A549 (cell line): ENCODE data around the gene FANCB. TPM values are rescaled to one million over a fixed set of nuclear protein-coding genes. Genes with fewer than 3 reads are reported as not detected.

Experiments
- ATAC-seq, 2 experiments: fragments of 200-7000 bp in 1 of 2; fragments of >200 bp in 1 of 2; cut with Nextera tagmentation in 1 of 2; cut with Tn5 transposase in 1 of 2; 3 replicates each; pipeline versions ENCODE4 v1.8.0 to v1.9.1; 2018 to 2020; ENCODE audit warnings: mild to moderate bottlenecking in 1 of 2, moderate library complexity in 1 of 2
- CTCF ChIA-PET: fragments of 300-600 bp; sonication (Branson Sonifier 250); formaldehyde crosslinking; extraction: SDS; loops from one replicate; lab custom pipeline; 2021; ENCODE audit warnings: antibody characterized with exemption, inconsistent platforms; lab: Yijun Ruan, JAX
- POLR2A ChIA-PET: fragments of 350-600 bp; formaldehyde crosslinking; extraction: SDS; loops from one replicate; lab custom pipeline; 2021; ENCODE audit warnings: antibody characterized with exemption, inconsistent platforms; lab: Yijun Ruan, JAX
- DNase-seq, 2 experiments: peaks; one replicate each; pipeline versions ENCODE4 v3.0.0 to v3.0.0-alpha.2; 2011 to 2016; ENCODE audit warnings: low read depth in 1 of 2, low spot score in 1 of 2
- FAIRE-seq: peaks from 2 replicates; lab custom pipeline; 2011; peaks lifted over from hg19 to GRCh38; lab: Jason Lieb, UNC
- H3K27ac ChIP-seq, 2 experiments: fragments of >200 bp; sonication (Bioruptor Twin); formaldehyde crosslinking; 3 replicates each; pipeline ENCODE4 v1.5.1; 2016 to 2017
- H3K4me1 ChIP-seq: fragments of >200 bp; sonication (Bioruptor Twin); formaldehyde crosslinking; 3 replicates; pipeline ENCODE4 v1.6.1; 2016
- H3K4me2 ChIP-seq: fragments of >200 bp; sonication (Bioruptor Twin); formaldehyde crosslinking; 3 replicates; pipeline ENCODE4 v1.6.1; 2016
- H3K4me3 ChIP-seq: fragments of >200 bp; sonication (Bioruptor Twin); formaldehyde crosslinking; 3 replicates; pipeline ENCODE4 v1.5.1; 2016
- H3K9me3 ChIP-seq: fragments of >200 bp; sonication (Bioruptor Twin); formaldehyde crosslinking; 3 replicates; pipeline ENCODE4 v1.6.1; 2016
- ATOH8 ChIP-seq: fragments of 250-450 bp; sonication (Bioruptor Pico); IDR thresholded peaks from 2 replicates; pipeline ENCODE4 v1.5.0; 2020; ENCODE audit warnings: low read depth, mild to moderate bottlenecking, moderate library complexity
- CHD4 ChIP-seq: fragments of 200-600 bp; sonication (generic); IDR thresholded peaks from 2 replicates; pipeline ENCODE4 v1.6.1; 2016; ENCODE audit warnings: antibody characterized with exemption, mild to moderate bottlenecking, borderline replicate concordance
- ELK1 ChIP-seq: fragments of 150-350 bp; IDR thresholded peaks from 2 replicates; pipeline ENCODE4 v1.6.1; 2014; ENCODE audit warnings: low read depth, mild to moderate bottlenecking, low read length
- GATA3 ChIP-seq: IDR thresholded peaks from 2 replicates; pipeline ENCODE4 v1.6.1; 2012; ENCODE audit warnings: borderline replicate concordance
- HEYL ChIP-seq: fragments of 250-450 bp; sonication (Bioruptor Pico); IDR thresholded peaks from 2 replicates; pipeline ENCODE4 v1.8.0; 2021; ENCODE audit warnings: mild to moderate bottlenecking, moderate library complexity
- HOXA7 ChIP-seq: fragments of 250-450 bp; sonication (Bioruptor Pico); IDR thresholded peaks from 2 replicates; pipeline ENCODE4 v1.5.0; 2020; ENCODE audit warnings: mild to moderate bottlenecking, moderate library complexity
- HOXB5 ChIP-seq: fragments of 250-450 bp; sonication (Bioruptor Pico); IDR thresholded peaks from 2 replicates; pipeline ENCODE4 v1.5.0; 2020; ENCODE audit warnings: mild to moderate bottlenecking, moderate library complexity
- JUNB ChIP-seq: fragments of >200 bp; sonication (Bioruptor Twin); formaldehyde crosslinking; IDR thresholded peaks from 2 replicates; pipeline ENCODE4 v1.6.1; 2016
- MAZ ChIP-seq: fragments of 150-350 bp; IDR thresholded peaks from 2 replicates; pipeline ENCODE4 v1.6.1; 2014; ENCODE audit warnings: antibody characterized with exemption, low read depth, low read length, borderline replicate concordance
- MYC ChIP-seq: IDR thresholded peaks from 2 replicates; pipeline ENCODE4 v1.6.1; 2012; ENCODE audit warnings: mild to moderate bottlenecking, inconsistent platforms, low read length, improper control_type of control experiment, borderline replicate concordance
- NFE2L2 ChIP-seq: fragments of 150-350 bp; conservative IDR thresholded peaks from 2 replicates; pipeline ENCODE4 v1.6.1; 2014; ENCODE audit warnings: low read length
- NPAS2 ChIP-seq: fragments of 250-450 bp; sonication (Bioruptor Pico); IDR thresholded peaks from 2 replicates; pipeline ENCODE4 v1.8.0; 2022; ENCODE audit warnings: mild to moderate bottlenecking, moderate library complexity, borderline replicate concordance
- PHF8 ChIP-seq: fragments of 200-600 bp; sonication (generic); IDR thresholded peaks from 2 replicates; pipeline ENCODE4 v1.6.1; 2016; ENCODE audit warnings: low read depth, mild to moderate bottlenecking, antibody characterized with exemption, moderate library complexity, borderline replicate concordance
- RARB ChIP-seq: fragments of 250-450 bp; sonication (Bioruptor Pico); IDR thresholded peaks from 2 replicates; pipeline ENCODE4 v1.8.0; 2021; ENCODE audit warnings: mild to moderate bottlenecking, moderate library complexity
- RNF2 ChIP-seq: fragments of 200-600 bp; sonication (generic); IDR thresholded peaks from 2 replicates; pipeline ENCODE4 v1.6.1; 2016; ENCODE audit warnings: low read depth, mild to moderate bottlenecking, antibody characterized with exemption, moderate library complexity, borderline replicate concordance
- SMC3 ChIP-seq: fragments of >200 bp; sonication (Bioruptor Twin); formaldehyde crosslinking; IDR thresholded peaks from 3 replicates; pipeline ENCODE4 v1.6.1; 2018; ENCODE audit warnings: inconsistent platforms
- SREBF2 ChIP-seq: fragments of 450-650 bp; IDR thresholded peaks from 2 replicates; pipeline ENCODE4 v1.6.1; 2014; ENCODE audit warnings: mild to moderate bottlenecking, moderate library complexity
- TFCP2L1 ChIP-seq: fragments of 250-450 bp; sonication (Bioruptor Pico); IDR thresholded peaks from 2 replicates; pipeline ENCODE4 v1.5.0; 2021; ENCODE audit warnings: mild to moderate bottlenecking
- ZFP36 ChIP-seq: fragments of 450-650 bp; IDR thresholded peaks from 2 replicates; pipeline ENCODE4 v1.6.1; 2014; ENCODE audit warnings: borderline replicate concordance; ENCODE audit not compliant: partially characterized antibody
- ZNF302 ChIP-seq: fragments of 250-450 bp; sonication (Bioruptor Pico); IDR thresholded peaks from 2 replicates; pipeline ENCODE4 v1.9.0; 2021; ENCODE audit warnings: inconsistent platforms, mild to moderate bottlenecking, moderate library complexity
- ZSCAN20 ChIP-seq: fragments of 250-450 bp; sonication (Bioruptor Pico); IDR thresholded peaks from 2 replicates; pipeline ENCODE4 v1.8.0; 2022; ENCODE audit warnings: mild to moderate bottlenecking, moderate library complexity
- WGBS: methylation state at CpG from one replicate; pipeline ENCODE4 v1.1.6; 2017; ENCODE audit errors: missing lambda C conversion rate; 5-methylcytosine and 5-hydroxymethylcytosine counted together
- polyA plus RNA-seq, 4 experiments: library from polyadenylated mRNA; depleted of rRNA in 3 of 4; stranded (reverse); fragments of >200 nt; fragmentation: RNase III in 1 of 4; extraction: RNeasy Plus Mini Kit Qiagen cat#74134 plus additional on column Dnase treatment in 1 of 4; gene quantifications; 2 replicates in 3 of 4; 3 replicates in 1 of 4; pipeline ENCODE4 v1.2.3, GENCODE V29; 2011 to 2017

The FANCB gene
- polyA plus RNA-seq, 2 of the 4 experiments (the other 2 are of a cell fraction) = 5.3 to 7.8 TPM

GRCh38 chrX:14915596-14915995 is 42.7 kb upstream of the FANCB start:
- TF ChIP-seq NFE2L2 (no peak), TFCP2L1 (CRISPR knock-in tag) (no peak), NPAS2 (no peak), ZNF302 (CRISPR knock-in tag) (no peak), JUNB (no peak), RNF2 (no peak)
- Histone ChIP-seq H3K4me3 (no peak overlapping the region), H3K4me1 (no peaks in the 10 kb centered on the region), H3K9me3 (no peaks in the 10 kb centered on the region), H3K27ac (no peak overlapping the region), H3K4me2 (no peak overlapping the region)
- ATAC-seq = no peak
- FAIRE-seq = no peak
- ChIA-PET CTCF (no interaction called here), POLR2A (no interaction called here)
- no peak for DNase-seq
- WGBS = 88% methylated on average over 3 of the region's 3 CpGs

GRCh38 chrX:14913241-14913640 is 40.4 kb upstream of the FANCB start:
- H3K9me3 ChIP-seq = no peaks in the 10 kb centered on the region
- H3K4me3 ChIP-seq = no peak overlapping the region
- H3K27ac ChIP-seq = no peak overlapping the region
- no peak for FAIRE-seq
- TF ChIP-seq HOXB5 (CRISPR knock-in tag) (no peak), NPAS2 (no peak)
- no peak for DNase-seq
- no peak overlapping the region for H3K4me2 ChIP-seq
- no peaks in the 10 kb centered on the region for H3K4me1 ChIP-seq
- WGBS = 95% methylated on average over 2 of the region's 2 CpGs
- ATAC-seq = no peak
- ChIA-PET POLR2A (no interaction called here), CTCF (no interaction called here)

- ChIA-PET CTCF (no interaction called here), POLR2A (no interaction called here)
- DNase-seq (no peak), FAIRE-seq (no peak), ATAC-seq (no peak)
- TF ChIP-seq CHD4 (no peak), MAZ (no peak)
- WGBS = 62% methylated on average over 2 of the region's 2 CpGs
- no peaks in the 10 kb centered on the region for H3K9me3 ChIP-seq
- H3K4me3 ChIP-seq = no peak overlapping the region
- H3K4me2 ChIP-seq = no peak overlapping the region
- H3K4me1 ChIP-seq = no peaks in the 10 kb centered on the region
- H3K27ac ChIP-seq = no peak overlapping the region
These were observed 31.0 kb upstream of the FANCB start for GRCh38 chrX:14903891-14904290.

- Histone ChIP-seq H3K4me1 (no peaks in the 10 kb centered on the region), H3K4me3 (no peak overlapping the region), H3K9me3 (no peaks in the 10 kb centered on the region), H3K4me2 (no peak overlapping the region), H3K27ac (no peak overlapping the region)
- DNase-seq = no peak
- no peak for TF ChIP-seq ZNF302 (CRISPR knock-in tag)
- no peak for TF ChIP-seq RNF2
- no peak for TF ChIP-seq CHD4
- no peak for TF ChIP-seq ATOH8
- TF ChIP-seq ZFP36 = no peak
- no peak for TF ChIP-seq HEYL
- no peak for TF ChIP-seq SMC3
- no peak for TF ChIP-seq GATA3
- no peak for TF ChIP-seq ZSCAN20 (CRISPR knock-in tag)
- no peak for TF ChIP-seq TFCP2L1 (CRISPR knock-in tag)
- no peak for TF ChIP-seq SREBF2
- TF ChIP-seq PHF8 = no peak
- no peak for TF ChIP-seq MYC
- TF ChIP-seq NPAS2 = no peak
- TF ChIP-seq MAZ = no peak
- no peak for TF ChIP-seq HOXA7 (CRISPR knock-in tag)
- TF ChIP-seq ELK1 = no peak
- no peak for TF ChIP-seq RARB (CRISPR knock-in tag)
- POLR2A ChIA-PET = no interaction called here
- ATAC-seq = no peak
- CTCF ChIA-PET = no interaction called here
- FAIRE-seq = no peak
These were observed 29.7 kb upstream of the FANCB start for GRCh38 chrX:14902537-14902936.
